ENCODE results near the gene ZNF496. TPM values are rescaled to one million over a fixed set of nuclear protein-coding genes. Genes with fewer than 3 reads are reported as not detected.
A peak's percentile ranks its signal among the peaks of the same experiment; 100 is the strongest.

The ZNF496 gene
- total RNA-seq, 1 experiment from 2014 or later: 37.6 TPM

GRCh38 chr1:247331172-247331524 is 519 bp downstream of the ZNF496 start:
- peak overlapping the region; percentile 88 for H2AFZ ChIP-seq
- H4K20me1 ChIP-seq (ENCODE audit: insufficient read depth): peaks cover 7% of the 10 kb centered on the region; the same call in 1 of the 2 replicates
- CTCF ChIA-PET: no interaction called here
- 0 out of 2 replicates have a peak overlapping the region, but pooled peaks have one; percentile 44 for H3K27ac ChIP-seq
- no peaks in the 10 kb centered on the region for H3K9me3 ChIP-seq (ENCODE audit: insufficient read depth, low read depth)
- H3K36me3 ChIP-seq (ENCODE audit: low read depth): no peaks in the 10 kb centered on the region
- H3K79me2 ChIP-seq (ENCODE audit: low read depth): peaks cover 41% of the 10 kb centered on the region
- intact Hi-C loops (cut with micrococcal nuclease; ENCODE audit: unreplicated experiment): loop anchor here (2.0 to 5.0 kb wide), 4 partner anchors 120 to 400 kb away; partner anchors contain the start of genes AHCTF1, ZNF669 and ZNF670
- peak; percentile 62 to 79 for DNase-seq
- H3K4me2 ChIP-seq: peak overlapping the region; percentile 90
- no TSS peak for BruUV-seq (replicated peaks)
- peak overlapping the region; percentile 72 for H3K4me3 ChIP-seq
- no peaks in the 10 kb centered on the region for H3K9me2 ChIP-seq (ENCODE audit: insufficient read depth)
- POLR2A ChIA-PET (ENCODE audit: unreplicated experiment): no interaction called here
- H3K27me3 ChIP-seq (ENCODE audit: insufficient read depth, low read depth): no peaks in the 10 kb centered on the region
- H3K4me1 ChIP-seq (replicated peaks; ENCODE audit: insufficient read depth): 0 out of 2 replicates have a peak, but pooled peaks cover 4% of the 10 kb centered on the region
- TF ChIP-seq EZH2 (IDR thresholded peaks at IDR 0.05; ENCODE audit: low read depth) (no peak), CTCF (conservative IDR thresholded peaks at IDR 0.05) (no peak)
- no peaks in the 10 kb centered on the region for H3F3A ChIP-seq (ENCODE audit: insufficient read depth, low read depth)

- Histone ChIP-seq H3K9me3 (ENCODE audit: insufficient read depth, low read depth) (no peaks in the 10 kb centered on the region), H2AFZ (peak overlapping the region; percentile 88), H3K27ac (no peak overlapping the region), H3K27me3 (ENCODE audit: insufficient read depth, low read depth) (no peaks in the 10 kb centered on the region), H3K9me2 (ENCODE audit: insufficient read depth) (no peaks in the 10 kb centered on the region), H4K20me1 (ENCODE audit: insufficient read depth) (peaks cover 7% of the 10 kb centered on the region; the same call in 1 of the 2 replicates), H3K4me1 (replicated peaks; ENCODE audit: insufficient read depth) (0 out of 2 replicates have a peak, but pooled peaks cover 4% of the 10 kb centered on the region), H3F3A (ENCODE audit: insufficient read depth, low read depth) (no peaks in the 10 kb centered on the region), H3K4me2 (peak overlapping the region; percentile 90), H3K79me2 (ENCODE audit: low read depth) (peaks cover 41% of the 10 kb centered on the region), H3K4me3 (peak overlapping the region; percentile 72), H3K36me3 (ENCODE audit: low read depth) (no peaks in the 10 kb centered on the region)
- no peak for DNase-seq
- no peak for TF ChIP-seq CTCF (conservative IDR thresholded peaks at IDR 0.05)
- no peak for TF ChIP-seq EZH2 (IDR thresholded peaks at IDR 0.05; ENCODE audit: low read depth)
- BruUV-seq (replicated peaks): no TSS peak
- CTCF ChIA-PET: no interaction called here
- intact Hi-C loops (cut with micrococcal nuclease; ENCODE audit: unreplicated experiment): loop anchor here (2.0 to 5.0 kb wide), 4 partner anchors 120 to 400 kb away; partner anchors contain the start of genes AHCTF1, ZNF669 and ZNF670
- POLR2A ChIA-PET (ENCODE audit: unreplicated experiment): no interaction called here
Observed at GRCh38 chr1:247330548-247331171, 1.0 kb downstream of the ZNF496 start.

- CTCF ChIA-PET: no interaction called here
- Histone ChIP-seq H3K9me2 (ENCODE audit: insufficient read depth) (no peaks in the 10 kb centered on the region), H3K36me3 (ENCODE audit: low read depth) (no peaks in the 10 kb centered on the region), H3K4me3 (no peak overlapping the region), H3K4me2 (no peak overlapping the region), H3K4me1 (replicated peaks; ENCODE audit: insufficient read depth) (0 out of 2 replicates have a peak, but pooled peaks cover 4% of the 10 kb centered on the region), H3K79me2 (ENCODE audit: low read depth) (peaks cover 33% of the 10 kb centered on the region), H3K27ac (no peak overlapping the region), H3K27me3 (ENCODE audit: insufficient read depth, low read depth) (no peaks in the 10 kb centered on the region), H2AFZ (no peak overlapping the region), H3F3A (ENCODE audit: insufficient read depth, low read depth) (no peaks in the 10 kb centered on the region), H3K9me3 (ENCODE audit: insufficient read depth, low read depth) (no peaks in the 10 kb centered on the region), H4K20me1 (ENCODE audit: insufficient read depth) (peaks cover 7% of the 10 kb centered on the region; the same call in 1 of the 2 replicates)
- DNase-seq: no peak
- no TSS peak for BruUV-seq (replicated peaks)
- POLR2A ChIA-PET (ENCODE audit: unreplicated experiment): no interaction called here
- TF ChIP-seq EZH2 (IDR thresholded peaks at IDR 0.05; ENCODE audit: low read depth) (no peak), CTCF (conservative IDR thresholded peaks at IDR 0.05) (no peak)
- intact Hi-C loops (cut with micrococcal nuclease; ENCODE audit: unreplicated experiment): no loop called here
Observed at GRCh38 chr1:247329097-247329617, 2.5 kb downstream of the ZNF496 start.
